ENCODE measurements around the gene ANKRD16. TPM values are rescaled to one million over a fixed set of nuclear protein-coding genes. Genes with fewer than 3 reads are reported as not detected.
"Not testable (repeated sequence)": the region's sequence is repeated elsewhere in the genome, so short reads cannot be mapped to it uniquely, and the experiment has no call there.

The ANKRD16 gene
- total RNA-seq, 3 donors from 2014 or later (not counting 1 experiment from before 2014, with no cell fraction given), result 2.6 to 3.1 (median 3.0) TPM

GRCh38 chr10:5841965-5842364 is 47.7 kb downstream of the ANKRD16 start:
- intact Hi-C loops (cut with micrococcal nuclease), result no loop called here
- no peak overlapping the region for H3K27ac Mint-ChIP-seq
- no peak for TF ChIP-seq CTCF (IDR thresholded peaks at IDR 0.05)
- Histone ChIP-seq H3K9me3 (ENCODE audit: control insufficient read depth, insufficient read depth, low read length) (no peaks in the 10 kb centered on the region), H3K27ac (ENCODE audit: low read length) (peak overlapping the region; percentile 78), H3K27me3 (ENCODE audit: control insufficient read depth, insufficient read depth, low read length) (no peaks in the 10 kb centered on the region), H3K4me1 (ENCODE audit: control insufficient read depth, insufficient read depth, low read length) (peaks cover 9% of the 10 kb centered on the region), H3K36me3 (ENCODE audit: control insufficient read depth, insufficient read depth, low read length) (no peaks in the 10 kb centered on the region), H3K4me3 (ENCODE audit: low read length) (no peak overlapping the region)
- H3K4me1 Mint-ChIP-seq, result no peaks in the 10 kb centered on the region
- 96% methylated on average over 14 of the region's 14 CpGs for WGBS (ENCODE audit: insufficient coverage)
- no peaks in the 10 kb centered on the region for H3K36me3 Mint-ChIP-seq
- ATAC-seq (no peak), DNase-seq (no peak)
- H3K9me3 Mint-ChIP-seq, result no peaks in the 10 kb centered on the region
- H3K4me3 Mint-ChIP-seq, result no peak overlapping the region
- H3K27me3 Mint-ChIP-seq (ENCODE audit: low read depth in 2 of 2), result peaks cover 0 to 11% of the 10 kb centered on the region in 2 donors

GRCh38 chr10:5840314-5841307 is 49.1 kb downstream of the ANKRD16 start:
- Histone ChIP-seq H3K4me1 (ENCODE audit: control insufficient read depth, insufficient read depth, low read length) (peaks cover 9% of the 10 kb centered on the region), H3K9me3 (ENCODE audit: control insufficient read depth, insufficient read depth, low read length) (no peaks in the 10 kb centered on the region), H3K27me3 (ENCODE audit: control insufficient read depth, insufficient read depth, low read length) (no peaks in the 10 kb centered on the region), H3K27ac (ENCODE audit: low read length) (peak overlapping the region; percentile 78), H3K36me3 (ENCODE audit: control insufficient read depth, insufficient read depth, low read length) (no peaks in the 10 kb centered on the region), H3K4me3 (ENCODE audit: low read length) (peak overlapping the region; percentile 29)
- Mint-ChIP-seq H3K27me3 (ENCODE audit: low read depth in 2 of 2) (peaks cover 0 to 11% of the 10 kb centered on the region in 2 donors), H3K9me3 (no peaks in the 10 kb centered on the region), H3K4me1 (no peaks in the 10 kb centered on the region), H3K36me3 (no peaks in the 10 kb centered on the region), H3K27ac (no peak overlapping the region), H3K4me3 (no peak overlapping the region)
- 40% methylated on average over 40 of the region's 40 CpGs for WGBS (ENCODE audit: insufficient coverage)
- ATAC-seq, result peak in 2 of 3 donors; percentile 35 to 43
- intact Hi-C loops (cut with micrococcal nuclease), result no loop called here
- TF ChIP-seq CTCF (IDR thresholded peaks at IDR 0.05), result no peak
- DNase-seq, result no peak

GRCh38 chr10:5836181-5836580 is 53.5 kb downstream of the ANKRD16 start:
- H3K27ac Mint-ChIP-seq; H3K27me3 ChIP-seq (ENCODE audit: control insufficient read depth, insufficient read depth, low read length); H3K4me1 Mint-ChIP-seq; ATAC-seq; intact Hi-C loops (cut with micrococcal nuclease); H3K4me1 ChIP-seq (ENCODE audit: control insufficient read depth, insufficient read depth, low read length); H3K36me3 ChIP-seq (ENCODE audit: control insufficient read depth, insufficient read depth, low read length); DNase-seq; H3K4me3 ChIP-seq (ENCODE audit: low read length); H3K4me3 Mint-ChIP-seq; H3K36me3 Mint-ChIP-seq; H3K27ac ChIP-seq (ENCODE audit: low read length); H3K9me3 Mint-ChIP-seq; H3K9me3 ChIP-seq (ENCODE audit: control insufficient read depth, insufficient read depth, low read length): not testable (repeated sequence)
- H3K27me3 Mint-ChIP-seq (ENCODE audit: low read depth in 2 of 2), result peaks cover 0 to 11% of the 10 kb centered on the region in 2 donors
- WGBS (ENCODE audit: insufficient coverage), result 87% methylated on average over 2 of the region's 2 CpGs

GRCh38 chr10:5835446-5836095 is 54.1 kb downstream of the ANKRD16 start:
- H3K9me3 ChIP-seq (ENCODE audit: control insufficient read depth, insufficient read depth, low read length), result no peaks in the 10 kb centered on the region
- ATAC-seq, result no peak
- no peaks in the 10 kb centered on the region for H3K27me3 ChIP-seq (ENCODE audit: control insufficient read depth, insufficient read depth, low read length)
- Mint-ChIP-seq H3K27ac (no peak overlapping the region), H3K9me3 (no peaks in the 10 kb centered on the region), H3K4me3 (no peak overlapping the region), H3K27me3 (ENCODE audit: low read depth in 2 of 2) (peaks cover 0 to 7% of the 10 kb centered on the region in 2 donors), H3K4me1 (no peaks in the 10 kb centered on the region), H3K36me3 (no peaks in the 10 kb centered on the region)
- no peaks in the 10 kb centered on the region for H3K36me3 ChIP-seq (ENCODE audit: control insufficient read depth, insufficient read depth, low read length)
- 96% methylated on average over 15 of the region's 15 CpGs for WGBS (ENCODE audit: insufficient coverage)
- no peak overlapping the region for H3K27ac ChIP-seq (ENCODE audit: low read length)
- no peak for TF ChIP-seq CTCF (IDR thresholded peaks at IDR 0.05)
- H3K4me3 ChIP-seq (ENCODE audit: low read length), result no peak overlapping the region
- intact Hi-C loops (cut with micrococcal nuclease), result no loop called here
- H3K4me1 ChIP-seq (ENCODE audit: control insufficient read depth, insufficient read depth, low read length), result no peaks in the 10 kb centered on the region
- no peak for DNase-seq
